K562 (cell line): Measurements from ENCODE around the gene GGACT.

ENCODE experiments used
- CHCHD3 ChIP-seq: fragments of 250-450 bp; sonication (Bioruptor Pico); IDR thresholded peaks from 2 replicates; pipeline ENCODE4 v2.1.2; 2022; ENCODE audit warnings: mild to moderate bottlenecking
- EP300 ChIP-seq: IDR thresholded peaks from 2 replicates; pipeline ENCODE4 v1.6.1; 2012; ENCODE audit warnings: low read length, improper control_type of control experiment
- SREBF2 ChIP-seq: sonication (generic); formaldehyde crosslinking; IDR thresholded peaks from 2 replicates; pipeline ENCODE4 v1.4.0; 2020; ENCODE audit warnings: mild to moderate bottlenecking, missing genetic modification reagents
- ZBTB7A ChIP-seq: IDR thresholded peaks from 2 replicates; pipeline ENCODE4 v1.6.1; 2011; ENCODE audit warnings: low read depth, mild to moderate bottlenecking, low read length, moderate library complexity, borderline replicate concordance; ENCODE audit not compliant: control insufficient read depth
- TF ChIP-seq, protein P1 (sequence below), 3 experiments: IDR thresholded peaks in 2 of 3; conservative IDR thresholded peaks in 1 of 3; 2 replicates each; pipeline ENCODE4 v1.5.1; 2011 to 2012; ENCODE audit warnings: low read length in 3 of 3, mild to moderate bottlenecking in 3 of 3, control low read depth in 2 of 3, improper control_type of control experiment in 1 of 3, inconsistent platforms in 1 of 3, low read depth in 1 of 3, mixed read lengths in 1 of 3, moderate library complexity in 1 of 3; ENCODE audit not compliant: insufficient read depth in 2 of 3

GRCh38 chr13:100527644-100528043, 60.9 kb downstream of the GGACT start:
- no peak for TF ChIP-seq ZBTB7A
- TF ChIP-seq, protein P1, sequence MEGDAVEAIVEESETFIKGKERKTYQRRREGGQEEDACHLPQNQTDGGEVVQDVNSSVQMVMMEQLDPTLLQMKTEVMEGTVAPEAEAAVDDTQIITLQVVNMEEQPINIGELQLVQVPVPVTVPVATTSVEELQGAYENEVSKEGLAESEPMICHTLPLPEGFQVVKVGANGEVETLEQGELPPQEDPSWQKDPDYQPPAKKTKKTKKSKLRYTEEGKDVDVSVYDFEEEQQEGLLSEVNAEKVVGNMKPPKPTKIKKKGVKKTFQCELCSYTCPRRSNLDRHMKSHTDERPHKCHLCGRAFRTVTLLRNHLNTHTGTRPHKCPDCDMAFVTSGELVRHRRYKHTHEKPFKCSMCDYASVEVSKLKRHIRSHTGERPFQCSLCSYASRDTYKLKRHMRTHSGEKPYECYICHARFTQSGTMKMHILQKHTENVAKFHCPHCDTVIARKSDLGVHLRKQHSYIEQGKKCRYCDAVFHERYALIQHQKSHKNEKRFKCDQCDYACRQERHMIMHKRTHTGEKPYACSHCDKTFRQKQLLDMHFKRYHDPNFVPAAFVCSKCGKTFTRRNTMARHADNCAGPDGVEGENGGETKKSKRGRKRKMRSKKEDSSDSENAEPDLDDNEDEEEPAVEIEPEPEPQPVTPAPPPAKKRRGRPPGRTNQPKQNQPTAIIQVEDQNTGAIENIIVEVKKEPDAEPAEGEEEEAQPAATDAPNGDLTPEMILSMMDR (IDR thresholded peaks at IDR 0.05 in 2 of 3, conservative IDR thresholded peaks at IDR 0.05 in 1 of 3; ENCODE audit: insufficient read depth in 2 of 3, low read depth in 1 of 3, low read length in 3 of 3) = no peak
- TF ChIP-seq CHCHD3 (CRISPR knock-in tag) = no peak
- no peak for TF ChIP-seq EP300
- TF ChIP-seq SREBF2 (CRISPR knock-in tag) = no peak
